ENCODE results near the gene UTRN. TPM values are rescaled to one million over a fixed set of nuclear protein-coding genes. Genes with fewer than 3 reads are reported as not detected.
A peak's percentile ranks its signal among the peaks of the same experiment; 100 is the strongest.

Gene UTRN
- total RNA-seq, 4 donors from 2014 or later: 95.9 to 251 (median 139) TPM

DNA sequence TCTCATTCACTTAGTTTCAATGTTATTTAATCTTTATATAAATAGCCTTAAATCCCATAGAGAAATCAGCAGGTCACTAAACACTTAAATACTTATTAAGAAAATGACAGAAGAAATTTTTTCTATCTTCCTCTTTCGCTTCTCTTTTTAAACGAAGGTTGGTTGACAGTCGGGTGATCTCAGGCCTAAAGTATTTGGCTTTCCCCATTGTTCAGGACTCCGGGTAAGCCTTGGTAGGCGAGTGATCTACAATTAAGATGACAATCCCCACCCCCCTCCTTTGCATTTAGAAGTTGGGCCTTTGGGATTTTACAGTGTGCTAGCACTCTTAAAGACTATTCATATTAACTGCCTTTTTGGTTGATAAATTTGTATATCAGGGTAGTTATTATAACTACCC lies 19.7 kb upstream of the UTRN start:
- ATAC-seq: no peak
- Histone ChIP-seq H3K4me3 (no peak overlapping the region), H3K27ac (peak overlapping the region in 2 of 4 donors; percentile 71 to 73)

DNA sequence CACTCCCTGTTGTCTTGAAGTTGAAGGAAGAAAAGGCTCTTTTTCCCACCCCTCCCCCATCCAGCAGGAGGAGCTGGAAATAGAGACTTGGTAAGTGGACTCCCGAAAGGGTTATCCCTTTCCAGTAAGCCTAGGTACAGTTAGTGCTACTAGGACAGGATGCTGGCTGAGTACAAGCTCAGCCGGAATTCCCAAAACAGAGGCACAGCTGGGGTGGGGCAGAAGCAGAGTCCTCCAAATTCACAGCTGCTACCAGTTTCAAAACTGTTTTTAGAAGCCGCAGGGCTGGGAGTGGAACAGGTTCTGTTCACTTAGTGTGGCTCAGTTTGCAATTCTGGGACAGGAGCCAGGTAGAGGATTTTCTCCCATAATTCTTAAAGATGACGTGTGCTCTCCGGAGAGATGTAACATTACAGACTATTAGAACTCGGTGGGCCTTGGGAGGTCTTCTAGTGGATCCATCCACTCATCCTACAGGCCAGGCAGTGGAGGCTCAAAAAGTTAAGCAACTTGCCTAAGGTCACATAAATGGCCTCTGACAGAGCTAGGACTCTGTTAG lies 19.0 kb upstream of the UTRN start:
- peaks cover 0 to 27% (median 5%) of the 10 kb centered on the region in 3 donors for H3K4me1 ChIP-seq
- peak overlapping the region in 1 of 2 donors; percentile 7 for H3K4me3 ChIP-seq
- ATAC-seq: peak; percentile 90
- no peaks in the 10 kb centered on the region for H3K36me3 ChIP-seq
- H3K27ac ChIP-seq: peak overlapping the region in 3 of 4 donors; percentile 71 to 75 (median 73)
- H3K27me3 ChIP-seq: no peaks in the 10 kb centered on the region
- no peaks in the 10 kb centered on the region for H3K9me3 ChIP-seq
- WGBS, 2 donors (ENCODE audit: low coverage in 1 of 2): 11 to 15% methylated on average over 4 to 5 of the region's 6 CpGs
- TF ChIP-seq POLR2AphosphoS5 (IDR thresholded peaks at IDR 0.05): peak; percentile 96
- no peak for TF ChIP-seq EP300 (IDR thresholded peaks at IDR 0.05)

More for the DNA sequence above, 19.7 kb upstream of the UTRN start:
- H3K27me3 ChIP-seq: no peaks in the 10 kb centered on the region
- WGBS, 2 donors (ENCODE audit: low coverage in 1 of 2): 45 to 46% methylated on average over 5 of the region's 5 CpGs
- no peak for TF ChIP-seq POLR2A (IDR thresholded peaks at IDR 0.05)
- no peaks in the 10 kb centered on the region for H3K9me3 ChIP-seq
- no peaks in the 10 kb centered on the region for H3K36me3 ChIP-seq
- H3K4me1 ChIP-seq: peaks cover 0 to 27% (median 5%) of the 10 kb centered on the region in 3 donors

DNA sequence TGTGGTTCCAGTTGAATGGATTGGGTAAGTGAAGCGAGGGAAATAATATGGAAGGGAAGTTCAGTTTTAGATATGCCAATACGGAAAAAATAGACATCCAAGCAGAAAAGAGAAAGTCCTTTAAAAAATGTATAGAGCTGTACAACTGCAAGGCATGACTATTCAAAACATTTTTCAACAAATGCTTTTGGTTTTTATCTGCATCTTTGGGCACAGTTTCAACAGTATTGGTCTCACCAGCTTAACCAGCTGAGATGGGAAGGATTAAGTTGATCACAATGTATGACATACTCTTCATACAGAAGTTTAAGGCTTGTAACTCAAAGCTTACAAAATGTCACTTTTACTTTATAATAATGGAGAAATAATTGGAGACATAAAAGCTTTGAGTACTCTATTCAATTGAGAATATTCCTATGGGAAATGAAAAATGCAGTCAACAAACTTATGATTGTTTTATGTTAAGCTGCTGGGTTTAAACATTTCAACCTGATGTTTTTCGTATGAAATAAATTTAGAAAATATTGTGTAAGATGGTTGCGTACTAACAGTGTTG lies 16.3 kb upstream of the UTRN start:
- H3K9me3 ChIP-seq: no peaks in the 10 kb centered on the region
- WGBS, 2 donors (ENCODE audit: low coverage in 1 of 2): 73 to 75% methylated on average over 4 of the region's 4 CpGs
- no peak overlapping the region for H3K27ac ChIP-seq
- ATAC-seq: no peak
- H3K27me3 ChIP-seq: no peaks in the 10 kb centered on the region
- no peak overlapping the region for H3K4me3 ChIP-seq
- H3K36me3 ChIP-seq: no peaks in the 10 kb centered on the region
- no peak for TF ChIP-seq POLR2A (IDR thresholded peaks at IDR 0.05)
- TF ChIP-seq, protein P1, sequence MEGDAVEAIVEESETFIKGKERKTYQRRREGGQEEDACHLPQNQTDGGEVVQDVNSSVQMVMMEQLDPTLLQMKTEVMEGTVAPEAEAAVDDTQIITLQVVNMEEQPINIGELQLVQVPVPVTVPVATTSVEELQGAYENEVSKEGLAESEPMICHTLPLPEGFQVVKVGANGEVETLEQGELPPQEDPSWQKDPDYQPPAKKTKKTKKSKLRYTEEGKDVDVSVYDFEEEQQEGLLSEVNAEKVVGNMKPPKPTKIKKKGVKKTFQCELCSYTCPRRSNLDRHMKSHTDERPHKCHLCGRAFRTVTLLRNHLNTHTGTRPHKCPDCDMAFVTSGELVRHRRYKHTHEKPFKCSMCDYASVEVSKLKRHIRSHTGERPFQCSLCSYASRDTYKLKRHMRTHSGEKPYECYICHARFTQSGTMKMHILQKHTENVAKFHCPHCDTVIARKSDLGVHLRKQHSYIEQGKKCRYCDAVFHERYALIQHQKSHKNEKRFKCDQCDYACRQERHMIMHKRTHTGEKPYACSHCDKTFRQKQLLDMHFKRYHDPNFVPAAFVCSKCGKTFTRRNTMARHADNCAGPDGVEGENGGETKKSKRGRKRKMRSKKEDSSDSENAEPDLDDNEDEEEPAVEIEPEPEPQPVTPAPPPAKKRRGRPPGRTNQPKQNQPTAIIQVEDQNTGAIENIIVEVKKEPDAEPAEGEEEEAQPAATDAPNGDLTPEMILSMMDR (IDR thresholded peaks at IDR 0.05): no peak
- no peak for TF ChIP-seq EP300 (IDR thresholded peaks at IDR 0.05)
- no peak for TF ChIP-seq POLR2AphosphoS5 (IDR thresholded peaks at IDR 0.05)
- H3K4me1 ChIP-seq: peaks cover 0 to 27% (median 5%) of the 10 kb centered on the region in 3 donors

DNA sequence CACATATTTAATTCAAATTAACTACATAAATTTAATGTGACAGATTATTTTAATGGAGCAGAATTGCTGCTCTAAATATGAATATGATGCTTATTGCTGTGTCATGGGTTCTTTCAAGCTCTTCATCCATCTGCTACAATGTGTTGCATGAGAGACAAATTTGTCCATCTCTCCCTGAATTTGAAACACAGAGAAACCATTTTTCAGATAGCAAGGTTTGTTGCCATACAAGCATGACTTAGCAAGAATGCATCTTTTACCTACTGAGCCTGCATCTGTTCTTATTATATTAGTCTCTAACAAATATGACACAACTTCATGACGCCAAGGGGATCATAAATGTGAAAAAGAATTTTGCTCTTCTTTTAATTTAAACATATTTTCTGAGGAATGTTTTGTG lies 8.0 kb upstream of the UTRN start:
- WGBS, 2 donors (ENCODE audit: low coverage in 1 of 2): 92 to 100% methylated on average over 1 of the region's 1 CpG
- no peaks in the 10 kb centered on the region for H3K9me3 ChIP-seq
- no peaks in the 10 kb centered on the region for H3K27me3 ChIP-seq
- H3K27ac ChIP-seq: no peak overlapping the region
- no peaks in the 10 kb centered on the region for H3K36me3 ChIP-seq
- no peak for TF ChIP-seq POLR2AphosphoS5 (IDR thresholded peaks at IDR 0.05)
- TF ChIP-seq POLR2A (IDR thresholded peaks at IDR 0.05): no peak
- no peak for TF ChIP-seq EP300 (IDR thresholded peaks at IDR 0.05)
- TF ChIP-seq, protein P1 (IDR thresholded peaks at IDR 0.05): no peak
- ATAC-seq: no peak
- no peak overlapping the region for H3K4me3 ChIP-seq
- H3K4me1 ChIP-seq: no peaks in the 10 kb centered on the region

DNA sequence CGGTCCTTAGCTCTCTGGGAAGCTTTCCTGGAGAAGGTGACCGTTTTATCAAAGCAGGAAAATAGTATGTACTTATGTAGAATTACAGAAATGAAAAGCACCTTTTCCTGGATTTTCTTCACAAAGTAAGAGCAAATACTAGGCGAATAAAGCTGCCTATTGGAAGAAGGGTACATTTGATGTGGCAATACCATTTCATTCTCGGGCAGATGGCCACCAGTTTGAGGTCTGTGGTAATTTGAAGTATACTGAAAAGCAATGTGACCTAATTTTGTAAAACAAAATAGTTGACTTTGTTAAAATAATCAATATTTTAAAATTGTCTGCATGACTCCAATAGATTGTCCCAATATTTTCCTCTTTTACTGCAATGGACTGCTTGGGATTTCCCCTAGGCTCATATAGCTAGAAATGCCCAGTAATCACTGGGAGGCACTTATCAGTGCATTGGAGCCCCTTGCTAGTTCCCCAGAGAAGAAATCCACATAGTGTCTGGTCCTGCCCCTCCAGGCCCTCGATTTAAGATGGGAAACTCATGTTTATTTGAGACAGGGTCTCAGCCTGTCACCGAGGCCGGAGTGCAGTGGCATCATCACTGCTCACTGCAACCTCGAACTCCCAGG lies 7.4 kb upstream of the UTRN start:
- no peaks in the 10 kb centered on the region for H3K36me3 ChIP-seq
- no peaks in the 10 kb centered on the region for H3K27me3 ChIP-seq
- H3K4me3 ChIP-seq: no peak overlapping the region
- H3K4me1 ChIP-seq: no peaks in the 10 kb centered on the region
- no peaks in the 10 kb centered on the region for H3K9me3 ChIP-seq
- no peak overlapping the region for H3K27ac ChIP-seq
- no peak for ATAC-seq
- TF ChIP-seq EP300 (IDR thresholded peaks at IDR 0.05) (no peak), POLR2A (IDR thresholded peaks at IDR 0.05) (no peak), POLR2AphosphoS5 (IDR thresholded peaks at IDR 0.05) (no peak)
- TF ChIP-seq, protein P1 (IDR thresholded peaks at IDR 0.05): no peak
- 82 to 95% methylated on average over 4 to 7 of the region's 8 CpGs for WGBS, 2 donors (ENCODE audit: low coverage in 1 of 2)
